ENCODE results near the gene SRGN. TPM values are rescaled to one million over a fixed set of nuclear protein-coding genes. Genes with fewer than 3 reads are reported as not detected.

SRGN gene
- total and polyA plus RNA-seq, 2 donors (not counting 1 experiment from before 2014, with no cell fraction given), result 83.9 to 363 TPM

DNA sequence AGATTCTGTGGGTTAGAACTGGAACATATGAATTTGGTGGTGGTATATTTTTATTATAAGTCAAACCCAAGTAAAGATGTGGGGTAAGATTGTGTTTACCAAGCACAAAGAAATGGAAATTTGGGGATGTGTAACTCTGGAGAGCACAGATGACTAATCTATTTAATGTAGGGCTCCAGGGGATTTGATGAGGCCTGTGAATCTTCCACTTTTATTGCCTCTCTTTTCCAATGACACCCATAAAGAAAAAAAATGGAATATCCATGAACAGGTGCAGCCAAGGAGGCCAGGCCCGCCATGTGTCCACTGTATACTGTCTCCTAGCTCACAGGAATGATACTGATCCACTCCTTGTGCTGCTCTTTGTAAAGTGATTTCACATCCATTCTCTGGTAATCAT, 2.8 kb downstream of the SRGN start:
- Histone ChIP-seq H3K9me3 (ENCODE audit: control insufficient read depth, insufficient read depth, low read depth, low read length) (no peaks in the 10 kb centered on the region), H3K36me3 (ENCODE audit: control insufficient read depth, insufficient read depth, low read length) (no peaks in the 10 kb centered on the region), H3K27ac (ENCODE audit: insufficient read depth, low read length) (peak overlapping the region; percentile 58), H3K27me3 (ENCODE audit: control insufficient read depth, insufficient read depth, low read length) (no peaks in the 10 kb centered on the region), H3K9ac (ENCODE audit: insufficient read depth, low read length) (no peak overlapping the region), H4K20me1 (ENCODE audit: control insufficient read depth, extremely low read depth, insufficient read depth, low read length) (no peaks in the 10 kb centered on the region), H2AFZ (ENCODE audit: low read length) (no peak overlapping the region), H3K4me1 (ENCODE audit: control insufficient read depth, extremely low read depth, insufficient read depth, low read length) (peaks cover 4% of the 10 kb centered on the region), H3K4me2 (ENCODE audit: extremely low read depth, insufficient read depth, low read length) (peak overlapping the region; percentile 57), H3K79me2 (ENCODE audit: control insufficient read depth, insufficient read depth, low read length) (peaks cover 2% of the 10 kb centered on the region), H3K4me3 (replicated peaks in 1 of 4; ENCODE audit: control extremely low read depth in 1 of 4, insufficient read depth in 1 of 4, low read depth in 3 of 4, low read length in 4 of 4) (peak overlapping the region in 1 of 4 experiments; percentile 23)
- DNase-seq (ENCODE audit: low read depth in 2 of 2), result no peak
- no peak for TF ChIP-seq EZH2 (IDR thresholded peaks at IDR 0.05; ENCODE audit: low read length, missing control alignments)
- no peak for TF ChIP-seq CTCF (conservative IDR thresholded peaks at IDR 0.05 in 1 of 2, IDR thresholded peaks at IDR 0.05 in 1 of 2; ENCODE audit: low read depth in 1 of 2, low read length in 2 of 2)

GRCh38 chr10:69091143-69091651, 3.3 kb downstream of the SRGN start:
- TF ChIP-seq EZH2 (IDR thresholded peaks at IDR 0.05; ENCODE audit: low read length, missing control alignments) (no peak), CTCF (conservative IDR thresholded peaks at IDR 0.05 in 1 of 2, IDR thresholded peaks at IDR 0.05 in 1 of 2; ENCODE audit: low read depth in 1 of 2, low read length in 2 of 2) (no peak)
- H3K9me3 ChIP-seq (ENCODE audit: control insufficient read depth, insufficient read depth, low read depth, low read length), result no peaks in the 10 kb centered on the region
- H3K4me3 ChIP-seq (replicated peaks in 1 of 4; ENCODE audit: control extremely low read depth in 1 of 4, insufficient read depth in 1 of 4, low read depth in 3 of 4, low read length in 4 of 4), result peak overlapping the region in 1 of 4 experiments; percentile 23
- peaks cover 2% of the 10 kb centered on the region for H3K79me2 ChIP-seq (ENCODE audit: control insufficient read depth, insufficient read depth, low read length)
- DNase-seq (ENCODE audit: low read depth in 2 of 2), result peak in 1 of 2 donors; percentile 34
- peak overlapping the region; percentile 51 for H3K4me2 ChIP-seq (ENCODE audit: extremely low read depth, insufficient read depth, low read length)
- no peaks in the 10 kb centered on the region for H3K27me3 ChIP-seq (ENCODE audit: control insufficient read depth, insufficient read depth, low read length)
- H3K27ac ChIP-seq (ENCODE audit: insufficient read depth, low read length), result peak overlapping the region; percentile 58
- H3K36me3 ChIP-seq (ENCODE audit: control insufficient read depth, insufficient read depth, low read length), result no peaks in the 10 kb centered on the region
- peaks cover 3% of the 10 kb centered on the region for H3K4me1 ChIP-seq (ENCODE audit: control insufficient read depth, extremely low read depth, insufficient read depth, low read length)
- H4K20me1 ChIP-seq (ENCODE audit: control insufficient read depth, extremely low read depth, insufficient read depth, low read length), result no peaks in the 10 kb centered on the region
- peak overlapping the region; percentile 0 for H2AFZ ChIP-seq (ENCODE audit: low read length)
- H3K9ac ChIP-seq (ENCODE audit: insufficient read depth, low read length), result no peak overlapping the region

DNA sequence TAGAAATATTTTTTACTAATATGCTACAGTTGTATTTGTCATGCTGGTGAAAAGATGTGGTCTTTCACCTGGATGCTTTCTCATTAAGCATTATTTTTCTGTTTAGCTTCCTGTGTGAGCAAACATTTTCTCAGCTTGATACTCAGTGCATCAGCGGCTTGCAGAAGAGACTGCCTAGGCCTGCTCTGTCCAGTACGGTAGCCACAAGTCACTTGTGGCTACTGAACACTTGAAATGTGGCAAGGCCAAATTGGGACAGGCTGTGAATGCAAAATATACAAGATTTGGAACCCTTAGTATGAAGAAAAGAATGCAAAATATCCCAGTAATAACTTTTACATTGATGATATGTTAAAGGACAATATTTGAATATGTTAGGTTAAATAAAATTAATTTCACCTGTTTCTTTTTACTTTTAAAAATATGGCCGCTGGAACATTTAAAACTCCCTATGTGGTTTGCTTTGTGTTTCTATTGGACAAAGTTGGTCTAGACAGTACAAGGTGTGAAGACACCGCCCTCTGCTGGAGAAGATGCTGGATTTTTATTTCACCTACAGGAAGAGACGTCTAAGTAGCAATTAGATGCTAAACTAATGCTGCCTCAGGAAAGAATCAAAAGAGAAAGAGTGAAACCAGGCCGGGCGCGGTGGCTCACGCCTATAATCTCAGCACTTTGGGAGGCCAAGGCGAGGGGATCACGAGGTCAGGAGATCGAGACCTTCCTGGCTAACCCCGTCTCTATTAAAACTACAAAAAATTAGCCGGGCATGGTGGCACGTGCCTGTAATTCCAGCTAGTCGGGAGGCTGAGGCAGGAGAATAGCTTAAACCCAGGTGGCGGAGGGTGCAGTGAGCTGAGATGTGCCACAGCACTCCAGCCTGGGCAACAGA, 5.3 kb downstream of the SRGN start:
- peak; percentile 56 to 69 for TF ChIP-seq CTCF (conservative IDR thresholded peaks at IDR 0.05 in 1 of 2, IDR thresholded peaks at IDR 0.05 in 1 of 2; ENCODE audit: low read depth in 1 of 2, low read length in 2 of 2)
- TF ChIP-seq EZH2 (IDR thresholded peaks at IDR 0.05; ENCODE audit: low read length, missing control alignments), result no peak
- Histone ChIP-seq H3K4me3 (replicated peaks in 1 of 4; ENCODE audit: control extremely low read depth in 1 of 4, insufficient read depth in 1 of 4, low read depth in 3 of 4, low read length in 4 of 4) (no peak overlapping the region), H3K79me2 (ENCODE audit: control insufficient read depth, insufficient read depth, low read length) (peaks cover 2% of the 10 kb centered on the region)

More for the DNA sequence above, 5.3 kb downstream of the SRGN start:
- peaks cover 2% of the 10 kb centered on the region for H3K4me1 ChIP-seq (ENCODE audit: control insufficient read depth, extremely low read depth, insufficient read depth, low read length)
- H3K9me3 ChIP-seq (ENCODE audit: control insufficient read depth, insufficient read depth, low read depth, low read length), result no peaks in the 10 kb centered on the region
- no peak overlapping the region for H3K9ac ChIP-seq (ENCODE audit: insufficient read depth, low read length)
- DNase-seq (ENCODE audit: low read depth in 2 of 2), result peak; percentile 76 to 93
- H3K36me3 ChIP-seq (ENCODE audit: control insufficient read depth, insufficient read depth, low read length), result no peaks in the 10 kb centered on the region
- no peaks in the 10 kb centered on the region for H3K27me3 ChIP-seq (ENCODE audit: control insufficient read depth, insufficient read depth, low read length)
- no peak overlapping the region for H3K4me2 ChIP-seq (ENCODE audit: extremely low read depth, insufficient read depth, low read length)
- no peaks in the 10 kb centered on the region for H4K20me1 ChIP-seq (ENCODE audit: control insufficient read depth, extremely low read depth, insufficient read depth, low read length)
- H2AFZ ChIP-seq (ENCODE audit: low read length), result no peak overlapping the region
- no peak overlapping the region for H3K27ac ChIP-seq (ENCODE audit: insufficient read depth, low read length)
